GM12878 (cell line): ENCODE measurements around the gene MACROD2. TPM values are rescaled to one million over a fixed set of nuclear protein-coding genes. Genes with fewer than 3 reads are reported as not detected.

Experiments used
- ATAC-seq: fragments of 200-7000 bp; cut with Tn5 transposase; 3 replicates; pipeline ENCODE4 v1.9.1; 2020; ENCODE audit warnings: mild to moderate bottlenecking, moderate library complexity
- BruUV-seq: library from RNA; stranded (reverse); fragments of 400-500 nt; replicated peaks from 2 replicates; lab custom pipeline; 2021; lab: Mats Ljungman, UMichigan
- CTCF ChIA-PET: fragments of 300-600 bp; sonication (Branson Sonifier 250); formaldehyde crosslinking; extraction: SDS; loops from one replicate; lab custom pipeline; 2021; ENCODE audit warnings: inconsistent platforms; lab: Yijun Ruan, JAX
- POLR2A ChIA-PET: fragments of 350-600 bp; formaldehyde crosslinking; extraction: SDS; loops from one replicate; lab custom pipeline; 2021; ENCODE audit warnings: inconsistent platforms; lab: Charles Lee
- RAD21 ChIA-PET: fragments of 300-600 bp; sonication (Branson Sonifier 250); formaldehyde crosslinking; loops from one replicate; lab custom pipeline; 2023; ENCODE audit warnings: antibody characterized with exemption; ENCODE audit not compliant: unreplicated experiment; lab: Charles Lee
- SMC1A ChIA-PET: fragments of 300-600 bp; sonication (Branson Sonifier 250); formaldehyde crosslinking; loops from one replicate; lab custom pipeline; 2023; ENCODE audit not compliant: unreplicated experiment, uncharacterized antibody; lab: Charles Lee
- DNase-seq: peaks from one replicate; pipeline ENCODE4 v3.0.0-alpha.2; 2011; ENCODE audit warnings: low read depth, low spot score
- FAIRE-seq: peaks from 3 replicates; lab custom pipeline; 2011; peaks lifted over from hg19 to GRCh38; lab: Jason Lieb, UNC
- H2AFZ ChIP-seq: 2 replicates; pipeline ENCODE4 v1.6.0; 2011; ENCODE audit warnings: low read depth, low read length, control low read depth; ENCODE audit not compliant: control insufficient read depth
- H3K27ac ChIP-seq: 2 replicates; pipeline ENCODE4 v1.5.1; 2011; ENCODE audit warnings: control low read depth; ENCODE audit not compliant: control insufficient read depth, insufficient read depth
- H3K27me3 ChIP-seq, 2 experiments: replicated peaks in 1 of 2; 2 replicates each; pipeline versions ENCODE4 v1.6.0 to v1.6.1; 2011; ENCODE audit warnings: low read length in 1 of 2; ENCODE audit not compliant: control insufficient read depth in 2 of 2, insufficient read depth in 2 of 2
- H3K36me3 ChIP-seq, 2 experiments: 2 replicates each; pipeline ENCODE4 v1.5.1; 2011; ENCODE audit warnings: low read length in 1 of 2; ENCODE audit not compliant: control insufficient read depth in 2 of 2, insufficient read depth in 2 of 2
- H3K4me1 ChIP-seq: 2 replicates; pipeline ENCODE4 v1.6.1; 2011; ENCODE audit warnings: mild to moderate bottlenecking, low read length, moderate library complexity, mixed read lengths; ENCODE audit not compliant: control insufficient read depth, insufficient read depth
- H3K4me2 ChIP-seq: 2 replicates; pipeline ENCODE4 v1.6.0; 2011; ENCODE audit warnings: control low read depth; ENCODE audit not compliant: control insufficient read depth, insufficient read depth
- H3K4me3 ChIP-seq: fragments of 200-600 bp; sonication (generic); 2 replicates; pipeline ENCODE4 v1.5.1; 2016
- H3K79me2 ChIP-seq: 2 replicates; pipeline ENCODE4 v1.6.0; 2011; ENCODE audit warnings: low read length; ENCODE audit not compliant: control insufficient read depth, insufficient read depth
- H3K9ac ChIP-seq: 2 replicates; pipeline ENCODE4 v1.8.0; 2011; ENCODE audit warnings: low read length, control low read depth, mixed read lengths; ENCODE audit not compliant: control insufficient read depth, insufficient read depth
- H3K9me3 ChIP-seq: replicated peaks from 3 replicates; pipeline ENCODE4 v1.5.1; 2011; ENCODE audit warnings: mild to moderate bottlenecking, low read length; ENCODE audit not compliant: control insufficient read depth, insufficient read depth
- H4K20me1 ChIP-seq: 2 replicates; pipeline ENCODE4 v1.6.0; 2011; ENCODE audit not compliant: control insufficient read depth, insufficient read depth
- ATF7 ChIP-seq: fragments of 450-650 bp; IDR thresholded peaks from 2 replicates; pipeline ENCODE4 v1.6.1; 2016; ENCODE audit warnings: low read depth, mild to moderate bottlenecking
- CBFB ChIP-seq: IDR thresholded peaks from 2 replicates; pipeline ENCODE4 v1.6.1; 2016; ENCODE audit warnings: antibody characterized with exemption, low read depth
- CBX3 ChIP-seq: fragments of 200-600 bp; sonication (generic); IDR thresholded peaks from 2 replicates; pipeline ENCODE4 v1.6.1; 2016; ENCODE audit warnings: low read depth, borderline replicate concordance
- CHD1 ChIP-seq: IDR thresholded peaks from 2 replicates; pipeline ENCODE4 v1.6.1; 2012; ENCODE audit warnings: low read depth, low read length, improper control_type of control experiment
- GATAD2B ChIP-seq: fragments of 450-650 bp; conservative IDR thresholded peaks from 2 replicates; pipeline ENCODE4 v1.6.1; 2017; ENCODE audit warnings: low read depth, mild to moderate bottlenecking, moderate library complexity
- IRF4 ChIP-seq: IDR thresholded peaks from 2 replicates; pipeline ENCODE4 v1.6.1; 2011; ENCODE audit warnings: low read depth, low read length
- NR2F1 ChIP-seq: fragments of 450-650 bp; conservative IDR thresholded peaks from 2 replicates; pipeline ENCODE4 v1.6.1; 2017; ENCODE audit warnings: mild to moderate bottlenecking
- PAX5 ChIP-seq: IDR thresholded peaks from 2 replicates; pipeline ENCODE4 v1.6.1; 2011; ENCODE audit warnings: low read depth, low read length, borderline replicate concordance
- RUNX3 ChIP-seq: IDR thresholded peaks from 2 replicates; pipeline ENCODE4 v1.6.1; 2012; ENCODE audit warnings: low read length, inconsistent platforms
- SMARCA5 ChIP-seq: fragments of 450-650 bp; IDR thresholded peaks from 2 replicates; pipeline ENCODE4 v1.6.1; 2017; ENCODE audit warnings: mild to moderate bottlenecking
- SRF ChIP-seq, 2 experiments: IDR thresholded peaks; 2 replicates each; pipeline ENCODE4 v1.6.1; 2011; ENCODE audit warnings: low read depth in 2 of 2, low read length in 2 of 2, mild to moderate bottlenecking in 1 of 2, moderate library complexity in 1 of 2
- TCF7 ChIP-seq: IDR thresholded peaks from 2 replicates; pipeline ENCODE4 v1.6.1; 2014; ENCODE audit warnings: antibody characterized with exemption, borderline replicate concordance
- ZBED1 ChIP-seq: IDR thresholded peaks from 2 replicates; pipeline ENCODE4 v1.6.1; 2016; ENCODE audit warnings: borderline replicate concordance
- WGBS: methylation state at CpG from one replicate; pipeline ENCODE4 v1.1.6; 2016; ENCODE audit warnings: low lambda C conversion rate; ENCODE audit not compliant: insufficient replicate concordance, insufficient coverage; ENCODE audit errors: missing lambda C conversion rate; 5-methylcytosine and 5-hydroxymethylcytosine counted together
- in situ Hi-C: fragments of 300-500 bp; cut with MboI; formaldehyde crosslinking; loops from 9 replicates; pipeline ENCODE4 v1.14.3; 2018; ENCODE audit warnings: mixed read lengths
- intact Hi-C: fragments of 100-400 bp; cut with micrococcal nuclease; formaldehyde crosslinking; loops from one replicate; pipeline ENCODE4 v1.14.2; 2022; ENCODE audit not compliant: unreplicated experiment
- polyA plus RNA-seq, 11 experiments: library from polyadenylated mRNA; depleted of rRNA in 4 of 11; unstranded in 6 of 11; stranded (reverse) in 5 of 11; fragments of >200 nt; fragmentation: Nextera tagmentation in 4 of 11; fragmentation: Illumina TruSeq in 1 of 11; extraction: Ambion mirVana in 4 of 11; extraction: Trizol in 1 of 11; gene quantifications; 1 replicate in 1 of 11; 2 replicates in 10 of 11; pipeline versions ENCODE4 v1.2.1 to v1.2.3, GENCODE V29; 2011 to 2016; ENCODE audit warnings: inconsistent platforms in 2 of 11, missing spikeins in 2 of 11, low read depth in 1 of 11
- total RNA-seq, 4 experiments: library from RNA; depleted of rRNA in 3 of 4; stranded (reverse); fragments of >200 nt in 3 of 4; fragmentation: Illumina TruSeq in 1 of 4; extraction: Trizol in 1 of 4; gene quantifications; 2 replicates each; pipeline versions ENCODE4 v1.2.1 to v1.2.3, GENCODE V29; 2013 to 2021

The MACROD2 gene
- total and polyA plus RNA-seq, 10 of the 15 experiments (the other 5 are each of a cell fraction or from before 2014, with no cell fraction given) = 1.1 to 21.5 (median 2.2) TPM

DNA sequence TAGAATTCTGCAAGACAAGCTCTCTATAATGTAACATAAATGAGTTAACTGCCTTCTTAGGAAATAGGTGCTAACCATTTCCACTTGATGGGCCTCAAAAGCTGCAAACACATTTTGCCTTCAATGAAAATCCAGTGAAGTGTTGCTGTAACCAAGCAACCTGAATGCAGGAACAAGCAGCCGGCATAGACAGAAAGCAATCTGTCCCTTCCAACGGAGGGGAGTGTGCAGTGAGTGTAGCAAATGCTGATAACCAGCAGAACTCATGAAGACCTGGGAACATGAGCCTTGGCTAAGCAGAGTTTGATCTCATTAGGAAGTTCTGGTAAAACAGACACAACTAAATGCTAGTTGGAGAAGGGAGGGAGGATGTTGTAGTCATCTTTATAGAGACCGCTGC is 1880.1 kb downstream of the MACROD2 start:
- no peaks in the 10 kb centered on the region for H3K27me3 ChIP-seq
- H3K27ac ChIP-seq = no peak overlapping the region
- RAD21 ChIA-PET = no interaction called here
- H4K20me1 ChIP-seq = no peaks in the 10 kb centered on the region
- BruUV-seq = no TSS peak
- intact Hi-C loops = no loop called here
- H3K4me3 ChIP-seq = no peak overlapping the region
- no peak for FAIRE-seq
- 59% methylated on average over 3 of the region's 3 CpGs for WGBS
- no peak for ATAC-seq
- POLR2A ChIA-PET = no interaction called here
- H3K36me3 ChIP-seq = no peaks in the 10 kb centered on the region
- H2AFZ ChIP-seq = no peak overlapping the region
- H3K9me3 ChIP-seq = no peaks in the 10 kb centered on the region; the same call in 1 of the 3 replicates
- DNase-seq = no peak
- SMC1A ChIA-PET = no interaction called here
- H3K4me2 ChIP-seq = no peak overlapping the region
- H3K79me2 ChIP-seq = no peaks in the 10 kb centered on the region
- TF ChIP-seq SRF (IDR thresholded peaks at IDR 0.05; ENCODE audit: low read depth in 2 of 2, low read length in 2 of 2) (no peak), CHD1 (no peak), SMARCA5 (no peak), ATF7 (no peak), TCF7 (no peak), ZBED1 (no peak), GATAD2B (no peak), PAX5 (no peak), CBX3 (no peak), NR2F1 (no peak), IRF4 (no peak)
- TF ChIP-seq, all 136 proteins: peak for 0
- Histone ChIP-seq H3K4me1 (no peaks in the 10 kb centered on the region), H3K9ac (no peak overlapping the region)
- CTCF ChIA-PET = no interaction called here
- in situ Hi-C loops = no loop called here

DNA sequence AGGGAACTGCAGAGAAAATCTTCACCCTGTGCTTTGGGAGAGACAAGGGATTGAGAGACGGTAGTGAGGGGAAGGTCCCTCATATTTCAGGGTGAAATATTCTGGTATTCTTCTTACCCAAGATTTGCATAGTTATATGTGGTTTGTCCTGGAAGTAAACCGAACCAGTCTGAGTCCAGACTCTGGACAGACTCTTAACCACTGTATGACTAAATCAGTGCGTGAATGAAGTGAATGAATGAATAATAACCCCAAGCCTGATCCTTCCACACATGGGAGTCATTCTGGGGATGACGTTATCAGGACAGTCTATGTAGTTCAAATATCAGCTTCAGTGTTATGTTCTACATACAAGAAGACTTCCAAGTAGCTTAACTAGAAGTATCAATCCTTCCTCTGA is 1887.2 kb downstream of the MACROD2 start:
- no peak overlapping the region for H3K27ac ChIP-seq
- POLR2A ChIA-PET = no interaction called here
- ATAC-seq = no peak
- H3K27me3 ChIP-seq = no peaks in the 10 kb centered on the region
- TF ChIP-seq CBFB (no peak), RUNX3 (peak; percentile 13; the same call in 1 of the 2 replicates)
- TF ChIP-seq, all 136 proteins: peak for 1
- Histone ChIP-seq H3K36me3 (no peaks in the 10 kb centered on the region), H3K4me2 (no peak overlapping the region), H3K4me3 (no peak overlapping the region), H2AFZ (no peak overlapping the region), H3K9me3 (no peaks in the 10 kb centered on the region; the same call in 2 of the 3 replicates), H4K20me1 (no peaks in the 10 kb centered on the region), H3K9ac (no peak overlapping the region), H3K4me1 (no peaks in the 10 kb centered on the region), H3K79me2 (no peaks in the 10 kb centered on the region)
- SMC1A ChIA-PET = interaction anchor here (0.7 kb wide), 1 partner anchor 1088 kb away, joined by 3 read pairs; no protein-coding TSS in a partner anchor
- DNase-seq = no peak
- CTCF ChIA-PET = no interaction called here
- FAIRE-seq = no peak
- RAD21 ChIA-PET = no interaction called here
- in situ Hi-C loops (no loop called here), intact Hi-C loops (no loop called here)
- WGBS = 0% methylated on average over 4 of the region's 4 CpGs
- BruUV-seq = no TSS peak
